Medulla oblongata (tissue), 1 donor: ENCODE results near the gene MRPS2.
"Not testable (repeated sequence)": the region's sequence is repeated elsewhere in the genome, so short reads cannot be mapped to it uniquely, and the experiment has no call there.

Experiments
- DNase-seq: peaks from one replicate; pipeline ENCODE4 v3.0.0-alpha.2; 2015; ENCODE audit errors: extremely low spot score

MRPS2 gene

GRCh38 chr9:135514342-135515082, 14.0 kb downstream of the MRPS2 start:
- DNase-seq: no peak

GRCh38 chr9:135515083-135515951, 14.8 kb downstream of the MRPS2 start:
- no peak for DNase-seq

- DNase-seq: no peak
Measured at GRCh38 chr9:135516132-135516860, 15.8 kb downstream of the MRPS2 start.

- no peak for DNase-seq
Measured at GRCh38 chr9:135517407-135517822, 16.9 kb downstream of the MRPS2 start.

- no peak for DNase-seq
Measured at GRCh38 chr9:135519179-135519971, 18.9 kb downstream of the MRPS2 start.

- no peak for DNase-seq
Measured at GRCh38 chr9:135520916-135521607, 20.6 kb downstream of the MRPS2 start, which contains the start of gene LCN1. TSS of gene LCN1 (plus strand) at chr9:135521440. CDS start at chr9:135521498, 58 bp downstream.

- no peak for DNase-seq
Measured at GRCh38 chr9:135521608-135522095, 21.2 kb downstream of the MRPS2 start.

GRCh38 chr9:135522137-135522877, 21.8 kb downstream of the MRPS2 start:
- DNase-seq: no peak

GRCh38 chr9:135522931-135523330, 22.4 kb downstream of the MRPS2 start:
- no peak for DNase-seq

- no peak for DNase-seq
Measured at GRCh38 chr9:135523521-135524129, 23.1 kb downstream of the MRPS2 start.

- no peak for DNase-seq
Measured at GRCh38 chr9:135524130-135524861, 23.8 kb downstream of the MRPS2 start.

- no peak for DNase-seq
Measured at GRCh38 chr9:135525241-135526088, 25.0 kb downstream of the MRPS2 start.

- no peak for DNase-seq
Measured at GRCh38 chr9:135526089-135526729, 25.7 kb downstream of the MRPS2 start.

- no peak for DNase-seq
Measured at GRCh38 chr9:135526730-135527571, 26.5 kb downstream of the MRPS2 start.

GRCh38 chr9:135528842-135529435, 28.5 kb downstream of the MRPS2 start:
- DNase-seq: not testable (repeated sequence)

- no peak for DNase-seq
Measured at GRCh38 chr9:135530146-135530545, 29.7 kb downstream of the MRPS2 start.
